Activated T-helper 2 cell treated with anti-CD3 and anti-CD28 coated beads, Interferon-gamma antibody, Interleukin-2, Interleukin-4, amounts not matched to agents 10 μg/mL and 5 μg/mL and 100 μg/mL, durations not matched to agents 14 hours and 24 hours and 36 hours (primary cell): Measurements from ENCODE around the gene MINK1. TPM values are rescaled to one million over a fixed set of nuclear protein-coding genes. Genes with fewer than 3 reads are reported as not detected.
"Not testable (repeated sequence)": the region's sequence is repeated elsewhere in the genome, so short reads cannot be mapped to it uniquely, and the experiment has no call there.

Source experiments
- DNase-seq: peaks from one replicate; pipeline ENCODE4 v3.0.0; 2021; ENCODE audit warnings: low spot score
- H3K27ac Mint-ChIP-seq: one replicate; pipeline ENCODE4 v1.8.0; 2021; ENCODE audit warnings: mixed read lengths
- H3K27me3 Mint-ChIP-seq: one replicate; pipeline ENCODE4 v1.8.0; 2021; ENCODE audit warnings: low read depth, mixed read lengths
- H3K36me3 Mint-ChIP-seq: one replicate; pipeline ENCODE4 v1.8.0; 2021; ENCODE audit warnings: low read depth, mixed read lengths
- H3K4me1 Mint-ChIP-seq: one replicate; pipeline ENCODE4 v1.8.0; 2021; ENCODE audit warnings: low read depth, mixed read lengths
- H3K4me3 Mint-ChIP-seq: one replicate; pipeline ENCODE4 v1.8.0; 2021; ENCODE audit warnings: low read depth, mild to moderate bottlenecking, moderate library complexity, mixed read lengths
- H3K9me3 Mint-ChIP-seq: one replicate; pipeline ENCODE4 v1.8.0; 2021; ENCODE audit warnings: mixed read lengths
- intact Hi-C: fragments of 100-400 bp; cut with micrococcal nuclease; formaldehyde crosslinking; loops from one replicate; pipeline ENCODE4 v1.15.1; 2023
- total RNA-seq: library from RNA; stranded (reverse); gene quantifications from 2 replicates; pipeline ENCODE4 v1.2.3, GENCODE V29; 2022

MINK1 gene
- total RNA-seq, 1 donor from 2014 or later = 69.7 TPM

DNA sequence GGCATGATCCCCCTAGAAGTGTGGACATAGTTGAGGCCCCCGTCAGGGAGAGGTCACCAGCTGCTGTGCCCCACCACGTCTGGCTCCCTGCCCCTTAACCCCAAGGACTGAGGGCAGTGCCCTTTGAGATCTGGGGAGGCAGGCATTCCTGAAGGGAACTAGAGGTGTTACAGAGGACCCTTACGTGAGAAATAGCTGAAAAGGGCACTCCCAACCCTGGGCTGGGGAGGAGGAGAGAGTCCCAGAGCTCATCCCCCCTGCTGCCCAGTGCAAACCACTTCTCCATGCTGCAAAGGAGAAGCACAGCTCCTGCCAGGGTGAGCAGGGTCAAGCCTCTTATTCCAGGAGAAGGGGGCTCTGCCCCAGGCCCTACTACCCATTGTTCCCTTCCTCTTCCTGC, 10.3 kb upstream of the MINK1 start:
- Mint-ChIP-seq H3K36me3 (no peaks in the 10 kb centered on the region), H3K4me1 (no peaks in the 10 kb centered on the region), H3K27me3 (no peaks in the 10 kb centered on the region), H3K27ac (no peak overlapping the region), H3K4me3 (no peak overlapping the region), H3K9me3 (no peaks in the 10 kb centered on the region)
- intact Hi-C loops = no loop called here
- DNase-seq = no peak

DNA sequence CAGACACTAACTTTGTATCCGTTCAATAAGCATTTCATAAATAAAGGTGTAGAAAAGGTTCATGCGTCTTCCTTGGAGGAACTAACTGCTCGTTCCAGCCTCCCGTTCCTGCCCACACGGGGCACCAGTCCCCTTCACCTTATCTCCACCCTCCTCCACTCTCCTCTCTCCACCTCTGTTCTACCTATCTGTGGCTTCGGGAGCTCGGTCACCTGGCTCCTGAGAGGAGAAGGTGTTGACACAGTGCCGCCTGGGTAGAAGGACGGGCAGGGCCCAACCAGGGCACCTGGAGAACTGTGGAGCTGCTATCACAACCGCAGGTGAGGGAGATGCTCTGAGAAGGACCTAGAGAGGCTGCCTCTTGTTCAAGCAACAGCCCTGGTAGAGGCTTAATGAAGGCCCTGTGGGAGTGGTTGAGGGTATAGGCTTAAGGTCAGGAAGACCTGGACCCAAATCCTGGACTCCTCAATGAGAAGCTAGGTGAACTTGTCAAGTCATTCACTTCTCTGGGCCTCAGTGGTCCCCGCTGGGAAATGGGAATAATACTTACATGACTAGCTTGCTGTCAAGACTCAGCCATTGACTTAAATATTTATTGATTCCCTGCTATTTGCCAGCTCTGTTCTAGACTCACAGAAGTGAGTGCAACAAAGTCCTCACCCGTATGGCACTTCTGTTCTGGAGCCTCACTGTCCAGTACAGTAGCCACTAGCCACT, 9.6 kb upstream of the MINK1 start:
- H3K9me3 Mint-ChIP-seq = no peaks in the 10 kb centered on the region

DNA sequence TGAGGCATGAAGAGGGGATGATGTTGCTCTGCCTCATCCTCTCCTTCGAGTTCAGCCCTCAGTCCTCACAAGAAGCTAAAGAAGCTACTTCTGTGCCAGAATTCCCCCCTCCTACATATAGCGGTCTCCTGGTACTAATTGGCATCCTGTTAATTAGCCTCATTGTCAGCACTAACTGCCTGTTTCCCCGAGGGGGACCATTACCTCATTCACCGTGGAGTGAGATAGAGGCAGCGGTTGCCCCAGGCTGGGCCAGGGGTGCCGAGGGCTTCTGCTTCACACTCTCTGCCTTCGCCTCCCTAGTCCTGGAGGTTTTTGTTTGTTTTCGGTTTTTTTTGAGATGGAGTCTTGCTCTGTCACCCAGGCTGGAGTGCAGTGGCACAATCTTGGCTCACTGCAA, 5.7 kb upstream of the MINK1 start:
- Mint-ChIP-seq H3K9me3 (no peaks in the 10 kb centered on the region), H3K27ac (no peak overlapping the region), H3K27me3 (no peaks in the 10 kb centered on the region), H3K4me3 (no peak overlapping the region), H3K36me3 (no peaks in the 10 kb centered on the region), H3K4me1 (no peaks in the 10 kb centered on the region)
- no peak for DNase-seq
- intact Hi-C loops = no loop called here

More for the DNA sequence above, 9.6 kb upstream of the MINK1 start:
- Mint-ChIP-seq H3K36me3 (no peaks in the 10 kb centered on the region), H3K27me3 (no peaks in the 10 kb centered on the region), H3K4me1 (no peaks in the 10 kb centered on the region), H3K27ac (no peak overlapping the region), H3K4me3 (no peak overlapping the region)
- no peak for DNase-seq
- intact Hi-C loops = no loop called here

DNA sequence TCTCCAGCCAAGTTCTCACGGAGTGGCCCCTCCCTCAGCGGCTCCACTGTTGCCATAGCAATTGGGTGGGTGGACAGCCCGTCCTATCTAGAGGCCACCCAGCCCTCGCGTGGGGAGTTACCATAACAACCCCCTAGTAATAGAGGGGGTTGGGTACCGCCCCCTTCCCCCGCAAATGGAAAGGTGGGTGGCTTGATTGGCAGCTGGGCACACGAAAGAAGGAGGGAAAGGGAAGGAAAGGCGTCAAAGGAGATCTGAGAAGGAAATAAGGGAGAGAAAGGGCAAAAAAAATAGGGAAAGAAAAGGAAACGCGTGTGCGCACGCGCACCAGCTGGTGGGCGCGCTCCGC, 337 bp upstream of the MINK1 start:
- not testable (repeated sequence) for H3K9me3 Mint-ChIP-seq, H3K36me3 Mint-ChIP-seq, DNase-seq, H3K27me3 Mint-ChIP-seq
- Mint-ChIP-seq H3K27ac (peak overlapping the region; percentile 86), H3K4me3 (peak overlapping the region; percentile 90), H3K4me1 (peaks cover 23% of the 10 kb centered on the region)
- intact Hi-C loops = loop anchor here (1.0 to 2.0 kb wide), 2 partner anchors 36 to 102 kb away; partner anchors contain the start of genes MED11 and PSMB6

DNA sequence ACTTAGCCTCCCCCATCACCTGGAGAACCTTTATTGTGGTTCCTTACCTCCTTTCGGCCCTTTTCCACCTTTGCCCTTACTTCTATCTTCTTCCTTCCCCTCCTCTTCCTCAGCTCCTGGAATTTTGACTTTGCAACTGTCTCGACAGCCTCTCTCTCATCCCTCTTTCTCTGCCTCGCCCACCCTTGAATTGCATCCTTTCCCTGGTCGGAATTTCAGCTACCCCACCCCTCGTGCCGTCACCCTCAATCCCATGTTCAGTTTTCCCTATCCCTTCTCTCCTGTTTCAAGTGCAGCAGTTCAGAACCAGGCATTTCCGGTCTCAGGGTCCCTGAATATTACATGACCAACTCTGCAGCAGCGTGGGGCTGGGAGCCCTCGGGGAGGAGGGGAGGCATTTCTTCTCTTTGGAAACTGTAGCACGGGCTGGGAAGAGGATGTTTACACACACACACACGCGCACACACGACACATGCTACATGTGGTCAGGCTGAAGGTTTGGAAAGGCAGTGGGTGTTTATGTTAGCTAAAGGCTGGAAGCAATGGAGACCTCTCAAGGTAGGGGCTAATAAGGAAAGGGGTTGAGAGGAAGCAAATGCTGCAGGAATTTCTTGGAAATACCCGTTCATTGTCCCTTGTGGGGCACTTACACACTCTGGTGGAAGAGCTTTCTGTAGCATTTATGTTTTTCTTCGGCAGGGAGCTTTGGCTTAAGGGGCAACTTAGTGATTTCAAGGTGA, 971 bp downstream of the MINK1 start:
- intact Hi-C loops = loop anchor here (1.0 to 2.0 kb wide), 2 partner anchors 37 to 103 kb away; partner anchors contain the start of genes MED11 and PSMB6
- no peak for DNase-seq
- Mint-ChIP-seq H3K4me3 (peak overlapping the region; percentile 82), H3K36me3 (peaks cover 9% of the 10 kb centered on the region), H3K27ac (peak overlapping the region; percentile 36), H3K9me3 (no peaks in the 10 kb centered on the region), H3K27me3 (no peaks in the 10 kb centered on the region), H3K4me1 (peaks cover 26% of the 10 kb centered on the region)

DNA sequence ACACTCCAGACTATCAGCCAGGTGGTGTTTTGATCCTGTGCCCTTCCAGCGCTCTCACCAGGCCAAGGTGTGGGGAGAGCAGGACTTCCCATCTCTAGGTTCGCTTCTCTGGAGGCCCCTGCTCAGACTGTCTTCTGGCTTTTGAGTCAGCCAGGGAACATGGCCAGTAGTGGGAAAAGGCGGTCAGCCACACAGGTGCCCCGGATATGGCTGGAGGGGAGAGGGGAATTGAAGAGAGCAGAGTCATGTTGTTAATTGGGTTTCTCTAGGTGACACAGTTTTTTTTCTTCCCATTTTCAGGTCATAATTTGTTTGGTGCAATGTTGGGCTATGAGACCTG, 1.5 kb downstream of the MINK1 start:
- Mint-ChIP-seq H3K4me3 (peak overlapping the region; percentile 82), H3K27me3 (no peaks in the 10 kb centered on the region), H3K9me3 (no peaks in the 10 kb centered on the region), H3K4me1 (peaks cover 32% of the 10 kb centered on the region), H3K36me3 (peaks cover 12% of the 10 kb centered on the region), H3K27ac (no peak overlapping the region)
- no peak for DNase-seq
- intact Hi-C loops = no loop called here

DNA sequence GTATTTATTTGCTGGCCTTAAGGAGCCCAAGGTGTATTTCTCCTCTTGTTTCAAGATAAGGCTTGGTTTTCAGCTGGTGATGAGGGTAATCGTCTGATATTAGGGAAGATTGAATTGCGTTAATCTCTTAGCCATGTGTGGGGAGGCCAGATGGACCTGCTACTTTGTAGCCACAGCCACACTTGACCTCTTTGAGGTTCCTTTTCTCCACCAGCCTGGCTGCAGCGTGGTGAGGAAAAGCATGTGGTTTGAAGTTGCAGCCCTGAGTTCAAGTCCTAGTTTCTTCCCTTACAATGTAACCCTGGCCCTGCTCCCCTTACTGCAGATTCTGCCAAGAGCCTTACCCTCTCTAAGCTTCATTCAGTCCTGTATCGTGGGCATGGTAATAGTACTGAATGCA, 3.1 kb downstream of the MINK1 start:
- DNase-seq = no peak
- Mint-ChIP-seq H3K4me1 (peaks cover 46% of the 10 kb centered on the region), H3K36me3 (peaks cover 21% of the 10 kb centered on the region), H3K27me3 (no peaks in the 10 kb centered on the region), H3K4me3 (no peak overlapping the region), H3K9me3 (no peaks in the 10 kb centered on the region), H3K27ac (no peak overlapping the region)
- intact Hi-C loops = no loop called here

DNA sequence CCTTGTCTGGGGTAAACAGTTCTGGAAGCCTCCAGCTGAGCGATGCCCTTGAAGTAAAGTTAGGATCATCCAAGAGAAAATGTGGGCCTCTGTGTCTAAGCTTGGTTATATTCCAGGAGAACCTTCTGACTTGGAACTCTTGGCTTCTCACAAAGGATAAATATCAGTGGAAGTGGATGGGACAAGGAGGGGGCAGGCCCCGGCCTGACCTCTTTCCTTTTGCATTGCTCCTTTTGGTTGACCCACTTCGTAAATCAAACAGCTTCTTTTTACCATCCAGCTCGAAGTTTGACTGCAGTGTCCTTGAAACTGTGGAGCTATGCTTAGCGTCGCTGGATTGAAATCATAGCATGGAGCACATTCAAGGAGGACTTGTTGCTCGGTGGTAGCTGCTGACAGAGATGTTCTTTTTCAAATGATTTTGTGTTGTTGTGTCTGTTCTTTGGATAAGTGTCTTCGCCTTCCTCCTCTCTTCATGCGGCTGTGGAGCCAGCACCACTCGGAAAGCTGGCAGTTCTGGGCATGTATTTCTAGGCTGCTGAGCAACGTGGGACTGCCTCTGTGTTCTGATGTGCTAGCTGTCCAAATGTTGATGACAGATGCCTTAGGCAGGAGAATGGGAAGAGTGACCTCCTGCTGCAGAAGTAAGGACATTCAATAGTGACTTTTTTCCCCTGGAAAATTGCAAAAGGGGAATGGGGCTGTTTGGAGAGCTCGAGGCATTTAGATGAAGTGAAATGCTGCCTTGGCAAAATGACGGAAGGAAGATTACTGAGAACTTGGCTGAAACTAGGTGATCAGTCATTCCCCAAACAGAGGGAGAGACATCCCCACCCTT, 4.5 kb downstream of the MINK1 start:
- peaks cover 53% of the 10 kb centered on the region for H3K4me1 Mint-ChIP-seq
- peaks cover 21% of the 10 kb centered on the region for H3K36me3 Mint-ChIP-seq
- intact Hi-C loops = no loop called here
- no peak overlapping the region for H3K27ac Mint-ChIP-seq
- no peaks in the 10 kb centered on the region for H3K9me3 Mint-ChIP-seq
- no peak overlapping the region for H3K4me3 Mint-ChIP-seq
- H3K27me3 Mint-ChIP-seq = no peaks in the 10 kb centered on the region
- DNase-seq = no peak

DNA sequence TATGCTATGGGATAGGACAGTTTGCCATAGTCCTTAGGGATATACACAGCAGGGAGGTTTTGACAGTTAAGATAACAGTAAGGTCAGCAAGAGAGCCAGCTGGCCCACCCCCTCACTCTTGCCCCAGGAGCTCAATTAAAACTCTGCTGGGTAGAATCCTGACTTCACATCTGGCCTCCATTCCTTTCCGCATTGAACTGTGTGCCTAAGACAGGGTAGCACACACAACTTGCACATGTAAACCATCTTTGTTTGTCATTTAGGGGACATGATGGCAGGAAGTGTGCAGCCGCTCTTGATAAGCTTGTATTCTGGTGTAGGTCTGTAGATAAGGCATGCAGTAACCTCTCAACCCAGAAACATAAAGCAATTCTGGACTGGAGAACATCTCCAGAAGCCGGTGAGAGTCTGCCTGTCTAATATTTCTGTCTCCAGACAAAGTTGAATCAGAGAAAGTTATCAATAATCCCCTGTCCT, 5.2 kb downstream of the MINK1 start:
- H3K4me3 Mint-ChIP-seq = no peak overlapping the region
- H3K4me1 Mint-ChIP-seq = peaks cover 53% of the 10 kb centered on the region
- H3K36me3 Mint-ChIP-seq = peaks cover 21% of the 10 kb centered on the region
- H3K9me3 Mint-ChIP-seq = no peaks in the 10 kb centered on the region
- DNase-seq = no peak
- H3K27me3 Mint-ChIP-seq = no peaks in the 10 kb centered on the region
- intact Hi-C loops = no loop called here
- no peak overlapping the region for H3K27ac Mint-ChIP-seq

DNA sequence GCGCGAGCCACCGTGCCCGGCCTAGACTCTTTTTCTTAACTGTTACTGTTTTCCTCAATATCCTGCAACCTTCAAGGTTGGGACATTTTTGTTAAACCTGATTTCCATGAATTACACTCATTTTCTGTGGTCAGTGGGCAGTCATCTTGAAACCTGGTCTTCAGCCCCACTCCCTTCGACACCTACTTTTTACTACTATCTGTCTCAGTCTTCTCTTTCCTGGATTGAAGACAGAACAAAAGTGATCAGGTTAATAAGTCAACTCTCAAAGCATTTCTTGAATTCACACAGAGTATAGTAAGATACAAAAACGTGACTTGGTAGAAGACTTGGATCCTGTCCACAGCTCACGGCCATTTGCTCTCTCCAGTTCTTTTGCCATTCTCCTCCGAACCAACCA, 6.1 kb downstream of the MINK1 start:
- Mint-ChIP-seq H3K4me3 (no peak overlapping the region), H3K27ac (no peak overlapping the region)
- intact Hi-C loops = no loop called here

DNA sequence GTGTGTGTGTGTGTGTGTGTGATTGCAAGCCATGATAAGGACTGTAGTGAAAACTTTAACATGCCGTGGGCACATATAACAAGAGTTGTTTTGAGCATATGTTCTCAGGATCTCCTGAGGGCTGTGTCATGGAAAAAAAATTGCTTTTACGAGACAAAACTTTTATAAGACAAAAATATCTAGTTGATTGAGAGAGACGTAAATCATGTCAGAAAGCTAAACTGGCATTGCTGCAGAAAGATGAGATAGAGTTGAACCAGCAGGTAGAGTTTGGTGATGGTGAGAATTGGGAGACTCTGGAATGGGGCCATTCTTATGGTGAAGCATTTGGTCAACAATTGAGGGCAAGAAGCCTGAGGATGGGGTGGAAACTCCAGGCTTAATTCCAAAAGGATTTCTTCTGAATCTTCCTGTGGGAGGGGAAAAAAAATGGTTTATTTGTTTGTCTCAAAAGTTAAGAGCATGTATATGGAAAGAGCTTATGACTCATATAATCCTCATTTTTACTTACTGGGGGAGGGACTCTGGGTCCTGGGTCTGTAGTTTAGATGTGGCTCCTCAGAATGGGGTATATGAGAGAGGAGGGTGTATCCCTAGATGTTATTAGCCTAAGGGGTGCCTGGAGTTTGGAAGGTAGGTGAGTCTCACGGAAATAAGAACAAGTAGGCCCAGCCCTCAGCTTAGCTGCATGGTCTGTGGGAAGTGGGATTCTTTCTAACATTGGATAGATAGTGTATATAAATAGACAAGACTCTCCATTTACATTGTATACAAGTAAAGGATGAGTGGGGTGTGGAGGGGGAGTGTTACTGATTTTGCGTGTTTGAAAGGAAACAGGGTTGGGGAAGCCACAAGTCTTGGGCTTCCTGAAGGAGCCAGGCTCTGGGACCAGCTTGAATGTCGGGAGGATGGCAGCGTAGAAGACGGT, 7.1 kb downstream of the MINK1 start:
- peak overlapping the region; percentile 45 for H3K4me3 Mint-ChIP-seq
- no peak for DNase-seq
- peak overlapping the region; percentile 56 for H3K27ac Mint-ChIP-seq
- intact Hi-C loops = no loop called here
- H3K4me1 Mint-ChIP-seq = peaks cover 41% of the 10 kb centered on the region
- H3K9me3 Mint-ChIP-seq = no peaks in the 10 kb centered on the region
- peaks cover 17% of the 10 kb centered on the region for H3K36me3 Mint-ChIP-seq
- H3K27me3 Mint-ChIP-seq = no peaks in the 10 kb centered on the region

More for the DNA sequence above, 6.1 kb downstream of the MINK1 start:
- Mint-ChIP-seq H3K36me3 (peaks cover 19% of the 10 kb centered on the region), H3K9me3 (no peaks in the 10 kb centered on the region), H3K27me3 (no peaks in the 10 kb centered on the region), H3K4me1 (peaks cover 50% of the 10 kb centered on the region)
- no peak for DNase-seq

DNA sequence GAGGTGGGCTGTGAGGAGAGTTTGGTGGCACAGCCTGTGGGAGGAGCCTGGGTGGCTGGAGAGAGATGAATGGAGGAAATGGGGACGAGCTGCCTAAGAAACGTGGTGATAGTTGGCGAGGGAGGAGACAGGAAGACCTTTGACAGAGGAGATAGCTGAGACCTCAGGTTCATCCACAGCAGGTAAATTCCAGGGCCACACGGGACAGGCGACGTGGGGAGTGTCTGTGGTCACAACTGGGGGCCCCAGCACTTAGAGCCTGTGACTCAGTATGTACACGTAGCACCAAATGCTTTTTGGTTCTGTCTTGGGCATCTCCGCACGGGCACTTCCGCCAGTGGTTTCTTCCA, 7.7 kb downstream of the MINK1 start:
- Mint-ChIP-seq H3K9me3 (no peaks in the 10 kb centered on the region), H3K27me3 (no peaks in the 10 kb centered on the region), H3K4me3 (peak overlapping the region; percentile 45), H3K27ac (peak overlapping the region; percentile 56), H3K36me3 (peaks cover 17% of the 10 kb centered on the region), H3K4me1 (peaks cover 38% of the 10 kb centered on the region)
- DNase-seq = no peak
- intact Hi-C loops = no loop called here
